WTC11 (cell line): ENCODE results near the gene ZNF212.
A peak's percentile ranks its signal among the peaks of the same experiment; 100 is the strongest.

Experiments used
- ATF1 ChIP-seq: sonication (generic); formaldehyde crosslinking; IDR thresholded peaks from 2 replicates; pipeline ENCODE4 v1.8.1; 2023; ENCODE audit warnings: mild to moderate bottlenecking, moderate library complexity, missing genetic modification reagents
- ATF2 ChIP-seq: sonication (generic); formaldehyde crosslinking; IDR thresholded peaks from 2 replicates; pipeline ENCODE4 v1.8.1; 2022; ENCODE audit warnings: low read depth, missing genetic modification reagents, borderline replicate concordance
- SP1 ChIP-seq: sonication (generic); formaldehyde crosslinking; conservative IDR thresholded peaks from 2 replicates; pipeline ENCODE4 v1.8.1; 2022; ENCODE audit warnings: missing genetic modification reagents
- TF ChIP-seq, protein P1 (sequence below): fragments of 200-600 bp; IDR thresholded peaks from 2 replicates; pipeline ENCODE4 v1.8.0; 2022; ENCODE audit warnings: antibody characterized with exemption

GRCh38 chr7:149284850-149285585 is 45.6 kb downstream of the ZNF212 start:
- TF ChIP-seq, protein P1, sequence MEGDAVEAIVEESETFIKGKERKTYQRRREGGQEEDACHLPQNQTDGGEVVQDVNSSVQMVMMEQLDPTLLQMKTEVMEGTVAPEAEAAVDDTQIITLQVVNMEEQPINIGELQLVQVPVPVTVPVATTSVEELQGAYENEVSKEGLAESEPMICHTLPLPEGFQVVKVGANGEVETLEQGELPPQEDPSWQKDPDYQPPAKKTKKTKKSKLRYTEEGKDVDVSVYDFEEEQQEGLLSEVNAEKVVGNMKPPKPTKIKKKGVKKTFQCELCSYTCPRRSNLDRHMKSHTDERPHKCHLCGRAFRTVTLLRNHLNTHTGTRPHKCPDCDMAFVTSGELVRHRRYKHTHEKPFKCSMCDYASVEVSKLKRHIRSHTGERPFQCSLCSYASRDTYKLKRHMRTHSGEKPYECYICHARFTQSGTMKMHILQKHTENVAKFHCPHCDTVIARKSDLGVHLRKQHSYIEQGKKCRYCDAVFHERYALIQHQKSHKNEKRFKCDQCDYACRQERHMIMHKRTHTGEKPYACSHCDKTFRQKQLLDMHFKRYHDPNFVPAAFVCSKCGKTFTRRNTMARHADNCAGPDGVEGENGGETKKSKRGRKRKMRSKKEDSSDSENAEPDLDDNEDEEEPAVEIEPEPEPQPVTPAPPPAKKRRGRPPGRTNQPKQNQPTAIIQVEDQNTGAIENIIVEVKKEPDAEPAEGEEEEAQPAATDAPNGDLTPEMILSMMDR, result no peak
- TF ChIP-seq SP1, result peak; percentile 92
- TF ChIP-seq ATF2, result no peak
- 0 out of 2 replicates have a peak, but pooled peaks have one; percentile 24 for TF ChIP-seq ATF1 (CRISPR knock-in tag)
